ENCODE data around the gene FHOD3.

FHOD3 gene

GRCh38 chr18:36415171-36415570 is 117.7 kb downstream of the FHOD3 start:
- TF ChIP-seq CTCF (IDR thresholded peaks at IDR 0.05; ENCODE audit: insufficient read depth, low read length) (no peak), POLR2AphosphoS5 (IDR thresholded peaks at IDR 0.05; ENCODE audit: low read depth) (no peak), SPI1 (IDR thresholded peaks at IDR 0.05; ENCODE audit: borderline replicate concordance, low read depth) (no peak), GABPA (IDR thresholded peaks at IDR 0.05; ENCODE audit: low read depth) (no peak)
- TF ChIP-seq, protein P1, sequence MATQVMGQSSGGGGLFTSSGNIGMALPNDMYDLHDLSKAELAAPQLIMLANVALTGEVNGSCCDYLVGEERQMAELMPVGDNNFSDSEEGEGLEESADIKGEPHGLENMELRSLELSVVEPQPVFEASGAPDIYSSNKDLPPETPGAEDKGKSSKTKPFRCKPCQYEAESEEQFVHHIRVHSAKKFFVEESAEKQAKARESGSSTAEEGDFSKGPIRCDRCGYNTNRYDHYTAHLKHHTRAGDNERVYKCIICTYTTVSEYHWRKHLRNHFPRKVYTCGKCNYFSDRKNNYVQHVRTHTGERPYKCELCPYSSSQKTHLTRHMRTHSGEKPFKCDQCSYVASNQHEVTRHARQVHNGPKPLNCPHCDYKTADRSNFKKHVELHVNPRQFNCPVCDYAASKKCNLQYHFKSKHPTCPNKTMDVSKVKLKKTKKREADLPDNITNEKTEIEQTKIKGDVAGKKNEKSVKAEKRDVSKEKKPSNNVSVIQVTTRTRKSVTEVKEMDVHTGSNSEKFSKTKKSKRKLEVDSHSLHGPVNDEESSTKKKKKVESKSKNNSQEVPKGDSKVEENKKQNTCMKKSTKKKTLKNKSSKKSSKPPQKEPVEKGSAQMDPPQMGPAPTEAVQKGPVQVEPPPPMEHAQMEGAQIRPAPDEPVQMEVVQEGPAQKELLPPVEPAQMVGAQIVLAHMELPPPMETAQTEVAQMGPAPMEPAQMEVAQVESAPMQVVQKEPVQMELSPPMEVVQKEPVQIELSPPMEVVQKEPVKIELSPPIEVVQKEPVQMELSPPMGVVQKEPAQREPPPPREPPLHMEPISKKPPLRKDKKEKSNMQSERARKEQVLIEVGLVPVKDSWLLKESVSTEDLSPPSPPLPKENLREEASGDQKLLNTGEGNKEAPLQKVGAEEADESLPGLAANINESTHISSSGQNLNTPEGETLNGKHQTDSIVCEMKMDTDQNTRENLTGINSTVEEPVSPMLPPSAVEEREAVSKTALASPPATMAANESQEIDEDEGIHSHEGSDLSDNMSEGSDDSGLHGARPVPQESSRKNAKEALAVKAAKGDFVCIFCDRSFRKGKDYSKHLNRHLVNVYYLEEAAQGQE (IDR thresholded peaks at IDR 0.05; ENCODE audit: insufficient replicate concordance, low read depth) = no peak
- no peak for DNase-seq (ENCODE audit: low read depth in 1 of 2, low spot score in 1 of 2)
- Histone ChIP-seq H3K27me3 (ENCODE audit: insufficient read depth, poor library complexity, severe bottlenecking) (no peaks in the 10 kb centered on the region), H3K4me3 (replicated peaks; ENCODE audit: insufficient read depth, low read length) (no peak overlapping the region), H3K27ac (replicated peaks) (no peak overlapping the region)

GRCh38 chr18:36415625-36416024 is 118.1 kb downstream of the FHOD3 start:
- Histone ChIP-seq H3K4me3 (replicated peaks; ENCODE audit: insufficient read depth, low read length) (no peak overlapping the region), H3K27me3 (ENCODE audit: insufficient read depth, poor library complexity, severe bottlenecking) (no peaks in the 10 kb centered on the region), H3K27ac (replicated peaks) (no peak overlapping the region)
- DNase-seq (ENCODE audit: low read depth in 1 of 2, low spot score in 1 of 2) = no peak
- TF ChIP-seq SPI1 (IDR thresholded peaks at IDR 0.05; ENCODE audit: borderline replicate concordance, low read depth) = no peak
- no peak for TF ChIP-seq GABPA (IDR thresholded peaks at IDR 0.05; ENCODE audit: low read depth)
- TF ChIP-seq POLR2AphosphoS5 (IDR thresholded peaks at IDR 0.05; ENCODE audit: low read depth) = no peak
- TF ChIP-seq, protein P1 (IDR thresholded peaks at IDR 0.05; ENCODE audit: insufficient replicate concordance, low read depth) = no peak
- TF ChIP-seq CTCF (IDR thresholded peaks at IDR 0.05; ENCODE audit: insufficient read depth, low read length) = no peak

- no peak overlapping the region for H3K27ac ChIP-seq (replicated peaks)
- DNase-seq (ENCODE audit: low read depth in 1 of 2, low spot score in 1 of 2) = no peak
- peaks cover 2% of the 10 kb centered on the region for H3K27me3 ChIP-seq (ENCODE audit: insufficient read depth, poor library complexity, severe bottlenecking)
- TF ChIP-seq GABPA (IDR thresholded peaks at IDR 0.05; ENCODE audit: low read depth) (no peak), POLR2AphosphoS5 (IDR thresholded peaks at IDR 0.05; ENCODE audit: low read depth) (no peak), SPI1 (IDR thresholded peaks at IDR 0.05; ENCODE audit: borderline replicate concordance, low read depth) (no peak), CTCF (IDR thresholded peaks at IDR 0.05; ENCODE audit: insufficient read depth, low read length) (no peak)
- TF ChIP-seq, protein P1 (IDR thresholded peaks at IDR 0.05; ENCODE audit: insufficient replicate concordance, low read depth) = no peak
- H3K4me3 ChIP-seq (replicated peaks; ENCODE audit: insufficient read depth, low read length) = no peak overlapping the region
Measured at GRCh38 chr18:36419188-36419899, 121.8 kb downstream of the FHOD3 start.
